ENCODE results near the gene NARF. TPM values are rescaled to one million over a fixed set of nuclear protein-coding genes. Genes with fewer than 3 reads are reported as not detected.

Gene NARF
- total RNA-seq, 6 experiments from 2014 or later, result 9.3 to 48.6 (median 21.8) TPM

- Histone ChIP-seq H3K4me1 (peaks cover 0 to 8% (median 3%) of the 10 kb centered on the region in 4 donors), H3K27ac (no peak overlapping the region), H3K9me3 (no peaks in the 10 kb centered on the region), H3K4me3 (no peak overlapping the region), H3K36me3 (peaks cover 0 to 2% (median 0%) of the 10 kb centered on the region in 4 donors), H3K27me3 (no peaks in the 10 kb centered on the region)
- no peak for ATAC-seq
- no peak for TF ChIP-seq CTCF (IDR thresholded peaks at IDR 0.05)
- no peak for TF ChIP-seq POLR2A (IDR thresholded peaks at IDR 0.05)
- intact Hi-C loops (cut with DNase I), result no loop called here
- 86% methylated on average over 4 of the region's 26 CpGs for WGBS (ENCODE audit: insufficient coverage, low coverage, low lambda C conversion rate, missing lambda C conversion rate)
- DNase-seq, result peak in 1 of 3 donors; percentile 27
These were observed 19.9 kb upstream of the NARF start for GRCh38 chr17:82438401-82439193.

DNA sequence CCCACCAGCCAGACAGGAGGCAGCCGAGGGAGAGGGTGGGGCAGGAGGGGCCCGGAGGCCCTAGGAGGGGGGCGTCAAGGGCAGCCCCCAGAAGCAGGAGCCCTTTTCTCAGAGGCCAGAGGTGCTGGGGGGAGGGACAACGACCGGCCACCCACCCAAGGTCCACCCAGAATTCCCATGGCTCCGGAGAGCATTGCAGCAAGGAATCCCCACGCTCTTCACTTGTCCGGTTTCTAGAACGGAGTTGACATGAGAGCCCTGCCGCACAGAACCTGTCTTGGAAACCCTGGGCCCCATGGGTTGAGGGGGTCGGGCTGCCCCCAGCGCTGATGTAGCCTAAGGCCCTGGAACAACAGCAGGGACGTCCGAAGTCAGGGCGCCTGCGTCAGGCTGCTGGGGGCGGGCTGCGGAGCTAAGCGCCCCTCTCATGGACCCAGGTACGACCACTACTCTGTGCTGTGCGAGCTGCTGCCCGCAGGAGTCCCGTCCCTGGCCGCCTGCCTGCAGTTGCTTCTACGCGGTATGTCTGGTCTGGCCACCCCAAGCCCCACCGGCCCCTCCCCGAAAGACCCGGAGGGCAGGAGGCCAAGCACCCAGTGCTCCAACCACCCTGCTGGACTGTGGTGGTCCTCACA lies 19.2 kb upstream of the NARF start:
- H3K9me3 ChIP-seq, result no peaks in the 10 kb centered on the region
- no peak overlapping the region for H3K27ac ChIP-seq
- DNase-seq, result no peak
- peaks cover 0 to 14% (median 3%) of the 10 kb centered on the region in 4 donors for H3K4me1 ChIP-seq
- ATAC-seq, result no peak
- TF ChIP-seq POLR2A (IDR thresholded peaks at IDR 0.05), result no peak
- TF ChIP-seq CTCF (IDR thresholded peaks at IDR 0.05), result no peak
- intact Hi-C loops (cut with DNase I), result no loop called here
- peaks cover 0 to 2% (median 0%) of the 10 kb centered on the region in 4 donors for H3K36me3 ChIP-seq
- no peak overlapping the region for H3K4me3 ChIP-seq
- H3K27me3 ChIP-seq, result no peaks in the 10 kb centered on the region
- 78% methylated on average over 5 of the region's 29 CpGs for WGBS (ENCODE audit: insufficient coverage, low coverage, low lambda C conversion rate, missing lambda C conversion rate)

- DNase-seq (peak in 1 of 3 donors; percentile 30), ATAC-seq (no peak)
- Histone ChIP-seq H3K4me3 (no peak overlapping the region), H3K27ac (no peak overlapping the region), H3K4me1 (peaks cover 0 to 18% (median 5%) of the 10 kb centered on the region in 4 donors), H3K36me3 (peaks cover 0 to 2% (median 0%) of the 10 kb centered on the region in 4 donors), H3K27me3 (no peaks in the 10 kb centered on the region), H3K9me3 (no peaks in the 10 kb centered on the region)
- 50% methylated on average over 1 of the region's 34 CpGs for WGBS (ENCODE audit: insufficient coverage, low coverage, low lambda C conversion rate, missing lambda C conversion rate)
- TF ChIP-seq POLR2A (IDR thresholded peaks at IDR 0.05) (no peak), CTCF (IDR thresholded peaks at IDR 0.05) (no peak)
- intact Hi-C loops (cut with DNase I), result no loop called here
These were observed 18.6 kb upstream of the NARF start for GRCh38 chr17:82439829-82440365.

DNA sequence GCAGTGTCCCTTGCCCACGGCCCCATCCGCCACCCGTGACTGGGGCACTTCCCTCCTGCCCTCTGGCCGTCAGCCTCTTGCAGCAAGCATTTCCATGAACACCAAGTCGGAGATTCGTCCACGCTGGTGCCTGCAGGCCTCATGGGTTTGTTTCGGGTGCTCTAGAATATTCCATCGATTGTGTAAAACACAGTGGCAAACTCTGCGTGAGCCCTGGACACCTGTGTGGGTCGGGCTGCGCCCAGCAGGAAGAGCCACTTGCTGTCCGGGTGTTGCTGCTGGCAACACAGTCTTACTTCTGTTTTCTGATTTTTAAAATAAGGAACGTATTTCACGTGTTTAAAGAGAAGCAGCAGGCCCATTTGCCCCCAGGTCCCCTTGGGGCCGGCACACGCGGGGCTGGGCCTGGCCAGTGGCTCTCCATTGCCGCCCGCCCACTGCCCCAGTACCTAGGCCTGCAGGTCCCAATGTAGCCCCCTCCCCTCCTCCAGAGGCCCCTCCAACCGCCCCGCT lies 18.0 kb upstream of the NARF start:
- no peak for TF ChIP-seq POLR2A (IDR thresholded peaks at IDR 0.05)
- TF ChIP-seq CTCF (IDR thresholded peaks at IDR 0.05), result no peak
- DNase-seq, result peak in 1 of 3 donors; percentile 37
- Histone ChIP-seq H3K9me3 (no peaks in the 10 kb centered on the region), H3K27ac (no peak overlapping the region), H3K27me3 (no peaks in the 10 kb centered on the region), H3K4me3 (no peak overlapping the region), H3K4me1 (peaks cover 0 to 25% (median 8%) of the 10 kb centered on the region in 4 donors), H3K36me3 (peaks cover 0 to 2% (median 0%) of the 10 kb centered on the region in 4 donors)
- intact Hi-C loops (cut with DNase I), result no loop called here
- 86% methylated on average over 4 of the region's 22 CpGs for WGBS (ENCODE audit: insufficient coverage, low coverage, low lambda C conversion rate, missing lambda C conversion rate)
- peak in 1 of 4 donors; percentile 17 for ATAC-seq
